K562 (cell line): ENCODE measurements around the gene ZMYND19. TPM values are rescaled to one million over a fixed set of nuclear protein-coding genes. Genes with fewer than 3 reads are reported as not detected.

Experiments used
- ATAC-seq: fragments of 200-7000 bp; cut with Tn5 transposase; 3 replicates; pipeline ENCODE4 v1.9.1; 2020; ENCODE audit warnings: moderate library complexity
- BruUV-seq: library from RNA; stranded (reverse); fragments of 400-500 nt; replicated peaks from 2 replicates; lab custom pipeline; 2021; lab: Mats Ljungman, UMichigan
- CTCF ChIA-PET: fragments of 300-600 bp; formaldehyde crosslinking; extraction: SDS; loops from one replicate; lab custom pipeline; 2021; ENCODE audit warnings: low intra/inter-chr PET ratio; lab: Yijun Ruan, JAX
- POLR2A ChIA-PET: fragments of 300-600, 350-650 bp; sonication (Branson Sonifier 250); formaldehyde crosslinking; extraction: SDS; loops from one replicate; lab custom pipeline; 2021; ENCODE audit warnings: antibody characterized with exemption, inconsistent platforms; lab: Yijun Ruan, JAX
- DNase-seq, 4 experiments: peaks; one replicate each; pipeline versions ENCODE4 v3.0.0 to v3.0.0-alpha.2; 2011 to 2018; ENCODE audit warnings: low spot score in 3 of 4, mixed read lengths in 3 of 4; ENCODE audit errors: extremely low read depth in 1 of 4
- FAIRE-seq: peaks from 2 replicates; lab custom pipeline; 2011; peaks lifted over from hg19 to GRCh38; lab: Jason Lieb, UNC
- H2AFZ ChIP-seq: 2 replicates; pipeline ENCODE4 v1.6.0; 2011; ENCODE audit warnings: low read depth, low read length, control low read depth, inconsistent platforms
- H3K27ac ChIP-seq: fragments of 200-600 bp; 3 replicates; pipeline ENCODE4 v1.8.0; 2011; ENCODE audit warnings: low read depth, mild to moderate bottlenecking, control low read depth, inconsistent platforms, low read length, moderate library complexity, mixed read lengths; ENCODE audit errors: extremely low read depth
- H3K27me3 ChIP-seq, 2 experiments: fragments of 300-600 bp in 1 of 2; 2 replicates in 1 of 2; 3 replicates in 1 of 2; pipeline versions ENCODE4 v1.6.0 to v1.8.0; 2011; ENCODE audit warnings: inconsistent platforms in 2 of 2, low read length in 2 of 2, mild to moderate bottlenecking in 1 of 2, mixed read lengths in 1 of 2, moderate library complexity in 1 of 2; ENCODE audit not compliant: control insufficient read depth in 2 of 2, insufficient read depth in 2 of 2
- H3K36me3 ChIP-seq: fragments of 300-600 bp; 3 replicates; pipeline ENCODE4 v1.8.0; 2011; ENCODE audit warnings: mild to moderate bottlenecking, low read length, inconsistent platforms; ENCODE audit not compliant: control insufficient read depth, insufficient read depth
- H3K4me1 ChIP-seq, 2 experiments: fragments of 200-600 bp in 1 of 2; replicated peaks in 1 of 2; 2 replicates in 1 of 2; 3 replicates in 1 of 2; pipeline versions ENCODE4 v1.5.1 to v1.8.0; 2011; ENCODE audit warnings: inconsistent platforms in 2 of 2, low read length in 2 of 2, mild to moderate bottlenecking in 1 of 2, mixed read lengths in 1 of 2, moderate library complexity in 1 of 2; ENCODE audit not compliant: control insufficient read depth in 2 of 2, insufficient read depth in 2 of 2
- H3K4me2 ChIP-seq: 2 replicates; pipeline ENCODE4 v1.6.1; 2011; ENCODE audit warnings: low read length, control low read depth, inconsistent platforms, mixed read lengths; ENCODE audit not compliant: insufficient read depth
- H3K4me3 ChIP-seq: fragments of 200-600 bp; sonication (generic), shearing (Covaris generic); 2 replicates; pipeline ENCODE4 v1.5.1; 2016; ENCODE audit warnings: control low read depth, inconsistent platforms
- H3K79me2 ChIP-seq: fragments of 200-600 bp; 3 replicates; pipeline ENCODE4 v1.8.0; 2011; ENCODE audit warnings: low read length, inconsistent platforms; ENCODE audit not compliant: control insufficient read depth, insufficient read depth
- H3K9ac ChIP-seq, 2 experiments: 2 replicates each; pipeline versions ENCODE4 v1.6.0 to v1.6.1; 2011; ENCODE audit warnings: low read depth in 2 of 2, low read length in 2 of 2, control low read depth in 1 of 2, inconsistent platforms in 1 of 2, mild to moderate bottlenecking in 1 of 2, mixed read lengths in 1 of 2; ENCODE audit not compliant: insufficient read depth in 1 of 2
- H3K9me1 ChIP-seq: one replicate; pipeline ENCODE4 v1.6.0; 2011; ENCODE audit warnings: inconsistent platforms, mild to moderate bottlenecking, low read length, moderate library complexity; ENCODE audit not compliant: control insufficient read depth, insufficient read depth
- H3K9me3 ChIP-seq: replicated peaks from 2 replicates; pipeline ENCODE4 v1.5.1; 2011; ENCODE audit warnings: low read depth, low read length, inconsistent platforms; ENCODE audit not compliant: control insufficient read depth, insufficient read depth
- H4K20me1 ChIP-seq: replicated peaks from 2 replicates; pipeline ENCODE4 v1.6.1; 2011; ENCODE audit warnings: low read length, inconsistent platforms, mixed read lengths; ENCODE audit not compliant: control insufficient read depth, insufficient read depth
- BRD9 ChIP-seq: fragments of 450-650 bp; IDR thresholded peaks from 2 replicates; pipeline ENCODE4 v1.6.1; 2018; ENCODE audit warnings: low read depth; ENCODE audit not compliant: partially characterized antibody
- CREM ChIP-seq: IDR thresholded peaks from 2 replicates; pipeline ENCODE4 v1.6.1; 2014; ENCODE audit warnings: antibody characterized with exemption, low read depth
- FOS ChIP-seq: IDR thresholded peaks from 3 replicates; pipeline ENCODE4 v1.6.1; 2011; ENCODE audit not compliant: insufficient read length; ENCODE audit errors: extremely low read depth
- HDAC6 ChIP-seq: IDR thresholded peaks from 2 replicates; pipeline ENCODE4 v1.6.1; 2012; ENCODE audit warnings: low read depth, mild to moderate bottlenecking, control low read depth, inconsistent platforms, low read length, moderate library complexity
- MCM3 ChIP-seq: fragments of 450-650 bp; IDR thresholded peaks from 2 replicates; pipeline ENCODE4 v1.6.1; 2016
- MCM5 ChIP-seq: fragments of 450-650 bp; IDR thresholded peaks from 2 replicates; pipeline ENCODE4 v1.6.1; 2016; ENCODE audit warnings: low read depth
- PTRF ChIP-seq: fragments of 450-650 bp; IDR thresholded peaks from 2 replicates; pipeline ENCODE4 v1.6.1; 2016; ENCODE audit warnings: mild to moderate bottlenecking, missing genetic modification characterization, missing compliant biosample characterization
- ZNF239 ChIP-seq: fragments of 250-450 bp; sonication (Bioruptor Pico); IDR thresholded peaks from 2 replicates; pipeline ENCODE4 v1.4.0; 2020; ENCODE audit warnings: mild to moderate bottlenecking
- WGBS: fragments of 100-300 bp; shearing (Covaris generic); methylation state at CpG from one replicate; pipeline ENCODE4 v1.1.6; 2016; ENCODE audit warnings: low coverage, mixed read lengths; ENCODE audit not compliant: insufficient coverage; ENCODE audit errors: missing lambda C conversion rate; 5-methylcytosine and 5-hydroxymethylcytosine counted together
- in situ Hi-C: fragments of 300-500 bp; cut with MboI; formaldehyde crosslinking; loops from 4 replicates; pipeline ENCODE4 v1.15.0; 2018; ENCODE audit warnings: inconsistent platforms, mixed read lengths
- intact Hi-C: fragments of 100-400 bp; cut with micrococcal nuclease; formaldehyde crosslinking; loops from 2 replicates; pipeline ENCODE4 v1.14.2; 2022
- polyA plus RNA-seq, 8 experiments: library from polyadenylated mRNA; depleted of rRNA in 4 of 8; stranded (reverse) in 5 of 8; unstranded in 3 of 8; fragments of >200 nt; fragmentation: Nextera tagmentation in 2 of 8; fragmentation: Illumina TruSeq in 1 of 8; extraction: Ambion mirVana in 2 of 8; extraction: Trizol in 1 of 8; gene quantifications; 2 replicates each; pipeline versions ENCODE4 v1.2.1 to v1.2.3, GENCODE V29; 2011 to 2014; ENCODE audit warnings: inconsistent platforms in 1 of 8, missing spikeins in 1 of 8
- total RNA-seq, 7 experiments: library from RNA; depleted of rRNA in 6 of 7; stranded (reverse); fragments of >200 nt in 6 of 7; fragmentation: Illumina TruSeq in 2 of 7; extraction: Trizol in 2 of 7; gene quantifications; 2 replicates each; pipeline versions ENCODE4 v1.2.1 to v1.2.3, GENCODE V29; 2011 to 2021; ENCODE audit warnings: low replicate concordance in 1 of 7
- TF ChIP-seq, protein P1 (sequence below): sonication (generic); formaldehyde crosslinking; IDR thresholded peaks from 2 replicates; pipeline ENCODE4 v1.8.0; 2022; ENCODE audit warnings: mild to moderate bottlenecking, missing genetic modification reagents

ZMYND19 gene
- total and polyA plus RNA-seq, 9 of the 15 experiments (the other 6 are each of a cell fraction or from before 2014, with no cell fraction given): 1.0 to 86.7 (median 44.0) TPM

DNA sequence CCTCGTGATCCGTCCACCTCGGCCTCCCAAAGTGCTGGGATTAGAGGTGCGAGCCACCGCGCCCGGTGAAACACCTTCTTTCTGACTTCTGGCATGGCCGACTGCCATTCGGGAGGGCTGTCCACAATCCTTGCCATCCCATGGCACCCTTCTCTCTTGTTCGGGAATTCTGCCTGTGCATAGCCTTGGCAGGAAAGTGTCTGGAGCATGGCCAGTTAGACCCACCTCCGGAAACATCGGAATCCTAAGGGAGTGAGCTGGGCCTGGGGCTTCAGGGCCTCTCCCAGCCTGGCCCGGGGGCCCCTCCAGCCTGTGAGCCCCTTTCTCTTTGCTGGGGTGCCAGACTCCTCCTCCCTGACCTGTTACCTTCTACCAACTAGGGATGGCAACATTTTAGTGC is 13.6 kb upstream of the ZMYND19 start:
- WGBS: 91% methylated on average over 12 of the region's 13 CpGs

More for the DNA sequence above, 13.6 kb upstream of the ZMYND19 start:
- Histone ChIP-seq H4K20me1 (peaks cover 7% of the 10 kb centered on the region; the same call in 1 of the 2 replicates), H3K4me2 (no peak overlapping the region), H3K9me3 (no peaks in the 10 kb centered on the region), H3K27me3 (no peaks in the 10 kb centered on the region), H3K36me3 (no peaks in the 10 kb centered on the region), H3K4me1 (peaks cover 21 to 41% of the 10 kb centered on the region in 2 experiments; a peak in 4 of 5 replicates), H3K79me2 (peaks cover 16% of the 10 kb centered on the region), H3K9ac (no peak overlapping the region), H3K9me1 (no peaks in the 10 kb centered on the region), H2AFZ (no peak overlapping the region), H3K4me3 (no peak overlapping the region), H3K27ac (no peak overlapping the region)
- TF ChIP-seq HDAC6 (no peak), FOS (no peak), MCM5 (no peak), BRD9 (no peak), CREM (no peak), PTRF (tag) (no peak), MCM3 (no peak), ZNF239 (CRISPR knock-in tag) (no peak)
- TF ChIP-seq, protein P1, sequence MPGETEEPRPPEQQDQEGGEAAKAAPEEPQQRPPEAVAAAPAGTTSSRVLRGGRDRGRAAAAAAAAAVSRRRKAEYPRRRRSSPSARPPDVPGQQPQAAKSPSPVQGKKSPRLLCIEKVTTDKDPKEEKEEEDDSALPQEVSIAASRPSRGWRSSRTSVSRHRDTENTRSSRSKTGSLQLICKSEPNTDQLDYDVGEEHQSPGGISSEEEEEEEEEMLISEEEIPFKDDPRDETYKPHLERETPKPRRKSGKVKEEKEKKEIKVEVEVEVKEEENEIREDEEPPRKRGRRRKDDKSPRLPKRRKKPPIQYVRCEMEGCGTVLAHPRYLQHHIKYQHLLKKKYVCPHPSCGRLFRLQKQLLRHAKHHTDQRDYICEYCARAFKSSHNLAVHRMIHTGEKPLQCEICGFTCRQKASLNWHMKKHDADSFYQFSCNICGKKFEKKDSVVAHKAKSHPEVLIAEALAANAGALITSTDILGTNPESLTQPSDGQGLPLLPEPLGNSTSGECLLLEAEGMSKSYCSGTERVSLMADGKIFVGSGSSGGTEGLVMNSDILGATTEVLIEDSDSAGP (CRISPR knock-in tag): no peak
- FAIRE-seq (no peak), DNase-seq (no peak), ATAC-seq (no peak)
- intact Hi-C loops (no loop called here), in situ Hi-C loops (no loop called here)
- CTCF ChIA-PET: no interaction called here
- POLR2A ChIA-PET: interaction anchor here (0.6 to 3.2 kb wide), 5 partner anchors 12 to 800 kb away, joined by 3 to 28 read pairs (median 3); partner anchors contain the start of genes DPH7 and ZMYND19
- no TSS peak for BruUV-seq
